PFSK-1 (cell line): ENCODE measurements around the gene LDLRAD2.

ENCODE experiments used
- FOXP2 ChIP-seq: optimal IDR thresholded peaks from 2 replicates; pipeline ENCODE3; 2011; ENCODE audit warnings: borderline replicate concordance, control low read depth, inconsistent platforms; ENCODE audit not compliant: insufficient read depth; ENCODE audit errors: extremely low read length, extremely low read depth
- POLR2AphosphoS5 ChIP-seq: IDR thresholded peaks from 2 replicates; pipeline ENCODE4 v1.6.1; 2012; ENCODE audit warnings: low read depth, mild to moderate bottlenecking, control low read depth, low read length, moderate library complexity
- SIN3A ChIP-seq: IDR thresholded peaks from 2 replicates; pipeline ENCODE4 v1.6.1; 2012; ENCODE audit warnings: mild to moderate bottlenecking, low read length, moderate library complexity, borderline replicate concordance; ENCODE audit not compliant: insufficient read depth
- TAF1 ChIP-seq: IDR thresholded peaks from 2 replicates; pipeline ENCODE4 v1.6.1; 2012; ENCODE audit warnings: low read length, control low read depth, borderline replicate concordance; ENCODE audit not compliant: insufficient read depth
- TF ChIP-seq, protein P1 (sequence below), 2 experiments: IDR thresholded peaks; 2 replicates each; pipeline versions ENCODE4 v1.6.1 to v1.8.0; 2011 to 2012; ENCODE audit warnings: low read depth in 2 of 2, low read length in 2 of 2, control low read depth in 1 of 2, inconsistent platforms in 1 of 2, mild to moderate bottlenecking in 1 of 2, moderate library complexity in 1 of 2; ENCODE audit not compliant: insufficient read depth in 1 of 2

Gene LDLRAD2

DNA sequence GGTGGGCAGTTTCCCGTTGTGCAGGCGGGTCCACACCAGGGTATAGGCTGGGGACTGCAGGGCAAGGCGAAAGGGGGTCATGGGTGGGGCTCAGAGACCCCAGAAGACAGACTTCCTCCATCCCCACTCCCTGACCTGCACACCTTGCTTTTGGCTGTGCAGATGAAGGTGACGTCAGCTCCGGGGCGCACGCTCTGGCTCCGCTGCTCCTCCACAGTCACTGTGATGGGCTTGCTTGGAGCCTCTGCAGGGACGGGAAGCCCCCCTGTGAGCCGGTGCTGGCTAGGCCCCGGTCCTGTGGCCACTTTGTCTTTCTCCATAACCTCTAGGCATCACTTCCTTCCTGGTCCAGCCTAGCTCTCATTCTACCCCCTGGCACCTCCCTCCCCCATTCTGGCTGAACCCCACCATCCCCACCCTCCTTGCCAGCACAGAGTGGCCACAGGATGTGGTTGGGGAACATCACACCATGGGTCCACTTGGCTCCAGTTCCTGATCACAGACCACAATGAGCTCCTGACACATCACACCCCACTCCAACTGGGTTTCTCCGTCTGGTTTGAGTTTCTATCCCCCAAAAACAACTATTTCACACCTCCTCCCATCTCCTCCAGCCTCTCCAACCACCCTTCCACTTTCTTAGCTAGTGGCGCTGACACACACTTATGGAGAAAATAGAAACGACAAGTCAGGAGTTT, 45.2 kb downstream of the LDLRAD2 start:
- TF ChIP-seq FOXP2: no peak
- TF ChIP-seq POLR2AphosphoS5: no peak
- TF ChIP-seq TAF1: no peak
- TF ChIP-seq, protein P1, sequence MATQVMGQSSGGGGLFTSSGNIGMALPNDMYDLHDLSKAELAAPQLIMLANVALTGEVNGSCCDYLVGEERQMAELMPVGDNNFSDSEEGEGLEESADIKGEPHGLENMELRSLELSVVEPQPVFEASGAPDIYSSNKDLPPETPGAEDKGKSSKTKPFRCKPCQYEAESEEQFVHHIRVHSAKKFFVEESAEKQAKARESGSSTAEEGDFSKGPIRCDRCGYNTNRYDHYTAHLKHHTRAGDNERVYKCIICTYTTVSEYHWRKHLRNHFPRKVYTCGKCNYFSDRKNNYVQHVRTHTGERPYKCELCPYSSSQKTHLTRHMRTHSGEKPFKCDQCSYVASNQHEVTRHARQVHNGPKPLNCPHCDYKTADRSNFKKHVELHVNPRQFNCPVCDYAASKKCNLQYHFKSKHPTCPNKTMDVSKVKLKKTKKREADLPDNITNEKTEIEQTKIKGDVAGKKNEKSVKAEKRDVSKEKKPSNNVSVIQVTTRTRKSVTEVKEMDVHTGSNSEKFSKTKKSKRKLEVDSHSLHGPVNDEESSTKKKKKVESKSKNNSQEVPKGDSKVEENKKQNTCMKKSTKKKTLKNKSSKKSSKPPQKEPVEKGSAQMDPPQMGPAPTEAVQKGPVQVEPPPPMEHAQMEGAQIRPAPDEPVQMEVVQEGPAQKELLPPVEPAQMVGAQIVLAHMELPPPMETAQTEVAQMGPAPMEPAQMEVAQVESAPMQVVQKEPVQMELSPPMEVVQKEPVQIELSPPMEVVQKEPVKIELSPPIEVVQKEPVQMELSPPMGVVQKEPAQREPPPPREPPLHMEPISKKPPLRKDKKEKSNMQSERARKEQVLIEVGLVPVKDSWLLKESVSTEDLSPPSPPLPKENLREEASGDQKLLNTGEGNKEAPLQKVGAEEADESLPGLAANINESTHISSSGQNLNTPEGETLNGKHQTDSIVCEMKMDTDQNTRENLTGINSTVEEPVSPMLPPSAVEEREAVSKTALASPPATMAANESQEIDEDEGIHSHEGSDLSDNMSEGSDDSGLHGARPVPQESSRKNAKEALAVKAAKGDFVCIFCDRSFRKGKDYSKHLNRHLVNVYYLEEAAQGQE (IDR thresholded peaks at IDR 0.05; ENCODE audit: insufficient read depth in 1 of 2, low read depth in 2 of 2, low read length in 2 of 2): no peak
- TF ChIP-seq SIN3A: no peak

DNA sequence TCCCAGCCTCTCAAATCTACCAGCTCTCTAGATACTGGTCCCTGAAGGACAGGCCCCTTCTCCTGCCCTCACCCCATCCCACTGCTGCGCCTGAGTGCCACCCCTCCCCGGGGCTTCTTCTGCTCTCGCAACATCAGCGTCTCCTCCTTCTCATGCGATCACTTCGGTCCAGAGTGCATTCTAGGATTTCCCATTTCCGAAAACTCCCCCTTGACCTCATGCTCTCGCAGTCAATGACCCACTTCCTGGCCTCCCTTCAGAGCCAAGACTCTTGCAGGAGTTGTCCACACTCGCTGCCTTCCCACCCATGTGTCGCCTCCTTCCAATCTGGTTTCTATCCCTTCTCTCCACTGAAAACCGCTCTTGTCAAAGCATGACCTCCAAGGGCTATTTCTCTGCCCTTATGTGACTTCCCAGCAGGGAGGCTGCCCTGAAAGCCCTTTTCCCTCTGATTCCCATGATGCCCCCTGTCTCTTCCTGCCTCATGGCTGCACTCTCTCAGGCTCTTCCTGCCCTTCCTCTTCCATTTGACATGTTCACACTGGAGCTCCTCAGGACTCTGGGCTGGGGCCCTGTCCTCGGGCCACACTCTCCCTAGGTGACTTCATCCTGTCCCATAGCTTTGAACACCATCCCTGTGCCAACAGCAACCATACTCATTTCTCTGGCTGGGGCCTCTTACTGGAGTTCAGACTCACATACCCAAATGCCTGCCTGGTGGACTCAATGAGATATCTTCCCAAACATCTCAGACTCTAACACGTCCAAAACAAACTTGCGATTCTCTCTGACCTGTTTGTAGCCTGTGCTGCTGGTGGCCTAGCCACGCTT, 46.0 kb downstream of the LDLRAD2 start:
- no peak for TF ChIP-seq TAF1

DNA sequence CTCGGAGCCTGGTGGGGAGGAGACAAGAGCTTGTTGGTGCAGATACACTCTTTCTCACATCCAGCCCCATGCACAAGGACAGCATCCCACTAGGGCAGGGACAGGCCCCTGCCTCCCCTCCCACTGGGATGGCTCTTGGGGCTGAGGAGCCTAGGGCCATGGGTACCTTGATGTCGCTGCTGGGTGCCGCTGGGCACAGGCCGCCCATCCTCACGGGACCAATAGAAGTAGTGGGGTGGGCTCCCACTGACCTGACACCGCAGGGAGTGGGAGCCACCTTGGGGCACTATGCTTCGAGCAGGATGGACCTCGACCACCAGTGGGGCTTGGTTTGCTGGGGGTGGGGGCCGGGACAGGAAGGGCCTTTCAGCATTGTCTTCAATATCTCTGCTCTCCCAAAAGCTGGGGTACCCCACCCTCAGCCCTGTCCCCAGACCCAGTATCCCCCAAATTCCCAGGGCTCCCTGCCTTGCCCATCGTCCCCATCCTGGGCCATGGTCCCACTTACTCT, 47.7 kb downstream of the LDLRAD2 start:
- TF ChIP-seq POLR2AphosphoS5: no peak
- no peak for TF ChIP-seq TAF1
- TF ChIP-seq, protein P1 (IDR thresholded peaks at IDR 0.05; ENCODE audit: insufficient read depth in 1 of 2, low read depth in 2 of 2, low read length in 2 of 2): no peak
- no peak for TF ChIP-seq SIN3A
- TF ChIP-seq FOXP2: no peak

DNA sequence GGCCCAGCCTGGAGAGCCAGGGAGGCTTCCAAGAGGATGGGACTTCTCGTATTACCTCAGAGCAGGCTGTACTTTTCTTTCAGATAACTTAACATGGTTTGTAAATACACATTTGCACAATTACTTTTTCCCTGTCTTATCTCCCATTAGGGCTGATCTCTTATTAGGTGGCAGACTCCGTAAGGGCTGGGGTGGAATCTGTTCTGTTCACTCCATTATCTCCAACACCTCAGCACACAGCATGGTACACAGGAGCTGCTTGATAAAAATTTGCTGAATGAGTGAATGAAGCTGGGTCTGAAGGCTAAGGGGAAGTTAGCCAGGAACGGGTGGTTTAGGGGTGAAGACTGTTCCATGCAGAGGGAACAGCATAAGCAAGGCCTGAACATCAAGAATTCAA, 48.9 kb downstream of the LDLRAD2 start:
- TF ChIP-seq SIN3A (no peak), POLR2AphosphoS5 (no peak), TAF1 (no peak), FOXP2 (no peak)
- TF ChIP-seq, protein P1 (IDR thresholded peaks at IDR 0.05; ENCODE audit: insufficient read depth in 1 of 2, low read depth in 2 of 2, low read length in 2 of 2): no peak

DNA sequence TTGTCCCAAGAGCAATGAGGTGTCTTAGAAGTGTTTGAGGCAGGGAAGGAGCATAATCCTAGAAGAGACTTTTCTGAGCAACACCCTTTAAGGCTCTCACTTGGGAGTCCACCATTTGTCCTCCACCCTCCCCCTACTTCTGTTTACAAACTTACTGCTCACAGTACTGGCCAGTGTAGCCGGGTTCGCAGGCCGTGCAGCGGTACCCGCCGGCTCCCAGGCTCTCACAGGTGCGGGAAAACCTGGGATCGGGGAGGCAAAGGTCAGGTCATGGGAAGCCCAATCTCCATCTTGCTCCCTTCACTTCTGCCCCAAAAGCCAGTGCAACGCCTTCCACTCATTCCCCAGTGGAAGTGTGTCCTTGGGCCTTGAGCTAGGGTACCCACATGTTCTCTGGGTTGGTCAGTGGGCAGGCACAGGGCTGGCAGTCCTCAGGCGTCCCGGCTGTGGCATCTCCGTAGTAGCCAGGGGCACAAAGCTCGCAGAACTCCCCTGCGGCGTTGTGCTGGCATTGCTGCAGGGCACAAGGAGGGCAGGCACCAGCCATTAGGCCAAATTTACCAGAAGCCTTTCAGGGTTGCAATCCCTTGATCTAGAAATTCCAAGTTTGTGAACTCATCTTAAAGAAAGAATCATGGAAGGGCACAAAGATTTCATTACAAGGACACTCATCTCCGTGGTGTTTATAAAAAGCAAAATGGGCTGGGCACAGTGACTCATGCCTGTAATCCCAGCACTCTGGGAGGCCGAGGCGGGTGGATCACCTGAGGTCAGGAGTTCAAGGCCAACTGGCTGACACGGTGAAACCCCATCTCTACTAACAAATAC, 49.8 kb downstream of the LDLRAD2 start:
- TF ChIP-seq, protein P1 (IDR thresholded peaks at IDR 0.05; ENCODE audit: insufficient read depth in 1 of 2, low read depth in 2 of 2, low read length in 2 of 2): no peak
- TF ChIP-seq TAF1: no peak
- TF ChIP-seq SIN3A: no peak
- no peak for TF ChIP-seq POLR2AphosphoS5
- no peak for TF ChIP-seq FOXP2
